OCI-LY7 (cell line): ENCODE data around the gene CORO2A. TPM values are rescaled to one million over a fixed set of nuclear protein-coding genes. Genes with fewer than 3 reads are reported as not detected.

Experiments
- BruUV-seq: library from RNA; stranded (reverse); fragments of 400-500 nt; replicated peaks from 2 replicates; lab custom pipeline; 2021; lab: Mats Ljungman, UMichigan
- CTCF ChIA-PET: fragments of 300-600 bp; sonication (Branson Sonifier 250); formaldehyde crosslinking; loops from one replicate; lab custom pipeline; 2022; ENCODE audit warnings: antibody characterized with exemption; ENCODE audit not compliant: unreplicated experiment; lab: Charles Lee
- POLR2A ChIA-PET: fragments of 300-600 bp; sonication (Branson Sonifier 250); formaldehyde crosslinking; loops from one replicate; lab custom pipeline; 2022; ENCODE audit warnings: antibody characterized with exemption; lab: Charles Lee
- DNase-seq: peaks from one replicate; pipeline ENCODE4 v3.0.0-alpha.2; 2015; ENCODE audit warnings: low spot score
- H2AFZ ChIP-seq: fragments of 200-600 bp; sonication (generic), shearing (Covaris generic); 2 replicates; pipeline ENCODE4 v1.6.1; 2014; ENCODE audit warnings: mild to moderate bottlenecking, antibody characterized with exemption, low read length, moderate library complexity
- H3K27ac ChIP-seq: fragments of 200-600 bp; sonication (generic); 2 replicates; pipeline ENCODE4 v1.5.1; 2014; ENCODE audit warnings: mixed run types, low read depth, mild to moderate bottlenecking, moderate library complexity, low read length, inconsistent platforms; ENCODE audit not compliant: poor library complexity, severe bottlenecking
- H3K36me3 ChIP-seq: fragments of 200-600 bp; sonication (generic); 2 replicates; pipeline ENCODE4 v1.6.1; 2014; ENCODE audit warnings: mild to moderate bottlenecking, antibody characterized with exemption, low read length, moderate library complexity, mixed read lengths; ENCODE audit not compliant: insufficient read depth
- H3K4me1 ChIP-seq: fragments of 200-600 bp; sonication (generic); 2 replicates; pipeline ENCODE4 v1.5.1; 2014; ENCODE audit warnings: mild to moderate bottlenecking, low read length; ENCODE audit not compliant: insufficient read depth, poor library complexity, severe bottlenecking
- H3K4me2 ChIP-seq: fragments of 200-600 bp; sonication (generic); 2 replicates; pipeline ENCODE4 v1.6.1; 2014; ENCODE audit warnings: mild to moderate bottlenecking, low read length
- H3K4me3 ChIP-seq: fragments of 200-600 bp; sonication (generic); 2 replicates; pipeline ENCODE4 v1.5.1; 2014; ENCODE audit warnings: mild to moderate bottlenecking, low read depth, low read length; ENCODE audit not compliant: poor library complexity, severe bottlenecking
- H3K79me2 ChIP-seq: fragments of 200-600 bp; sonication (generic); 2 replicates; pipeline ENCODE4 v1.6.1; 2016; ENCODE audit warnings: low read depth, mild to moderate bottlenecking, low read length, moderate library complexity, mixed read lengths; ENCODE audit not compliant: insufficient read depth
- H3K9me2 ChIP-seq: fragments of 200-600 bp; sonication (generic); 2 replicates; pipeline ENCODE4 v1.6.1; 2016; ENCODE audit warnings: mild to moderate bottlenecking, low read length, mixed read lengths; ENCODE audit not compliant: insufficient read depth
- H3K9me3 ChIP-seq: fragments of 200-600 bp; sonication (generic); 2 replicates; pipeline ENCODE4 v1.6.1; 2014; ENCODE audit warnings: mild to moderate bottlenecking, mixed run types, low read length, mixed read lengths
- H4K20me1 ChIP-seq: fragments of 200-600 bp; sonication (generic); 2 replicates; pipeline ENCODE4 v1.6.1; 2014; ENCODE audit warnings: mild to moderate bottlenecking, antibody characterized with exemption, low read length, moderate library complexity, mixed read lengths; ENCODE audit not compliant: insufficient read depth
- CTCF ChIP-seq: fragments of 200-600 bp; sonication (generic); conservative IDR thresholded peaks from 2 replicates; pipeline ENCODE4 v1.5.1; 2014; ENCODE audit warnings: mild to moderate bottlenecking, antibody characterized with exemption, low read length, moderate library complexity, mixed read lengths
- EZH2phosphoT487 ChIP-seq: fragments of 200-600 bp; sonication (generic); IDR thresholded peaks from 2 replicates; pipeline ENCODE4 v1.6.1; 2018; ENCODE audit warnings: low read depth, borderline replicate concordance, mild to moderate bottlenecking, mixed run types, antibody characterized with exemption, low read length, moderate library complexity, mixed read lengths
- intact Hi-C: fragments of 100-400 bp; cut with micrococcal nuclease; formaldehyde crosslinking; loops from one replicate; pipeline ENCODE4 v1.10.0; 2022; ENCODE audit not compliant: unreplicated experiment
- total RNA-seq, 2 experiments: library from RNA; depleted of rRNA in 1 of 2; stranded (reverse); fragments of >200 nt in 1 of 2; shearing (Covaris generic) in 1 of 2; gene quantifications; 2 replicates each; pipeline ENCODE4 v1.2.3, GENCODE V29; 2014 to 2022

Gene CORO2A
- total RNA-seq, 2 experiments from 2014 or later = 1.8 to 3.9 TPM

DNA sequence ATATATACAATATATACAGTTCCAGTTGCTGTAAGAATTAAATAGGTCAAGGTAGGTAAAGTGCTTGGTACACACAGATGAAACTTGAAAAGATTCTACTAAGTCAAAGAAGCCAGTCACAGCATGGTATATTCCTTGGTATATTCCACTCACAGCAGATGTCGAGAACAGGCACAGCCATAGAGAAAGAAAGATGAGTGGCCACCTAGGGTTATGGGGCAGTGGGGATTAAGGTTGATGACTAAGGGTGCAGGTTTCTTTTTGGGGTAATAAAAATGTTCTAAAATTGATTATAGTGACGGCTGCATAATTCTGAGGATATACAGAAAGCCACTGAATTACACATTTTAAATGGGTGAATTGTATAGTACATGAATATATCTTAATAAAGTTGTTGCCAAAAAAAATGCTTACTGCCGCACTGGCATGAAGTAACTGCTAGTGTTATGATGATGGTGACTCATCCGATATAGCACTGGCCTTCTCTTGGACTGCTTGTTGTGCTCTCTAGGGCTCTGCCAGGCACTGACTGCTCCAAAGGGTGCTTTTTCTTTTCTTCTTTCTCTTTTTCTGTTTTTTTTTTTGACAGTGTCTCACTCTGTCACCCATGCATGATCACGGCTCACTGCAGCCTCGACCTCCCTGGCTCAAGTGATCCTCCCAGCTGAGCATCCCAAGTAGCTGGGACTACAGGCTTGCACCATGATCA is 39.5 kb upstream of the CORO2A start:
- intact Hi-C loops = no loop called here

DNA sequence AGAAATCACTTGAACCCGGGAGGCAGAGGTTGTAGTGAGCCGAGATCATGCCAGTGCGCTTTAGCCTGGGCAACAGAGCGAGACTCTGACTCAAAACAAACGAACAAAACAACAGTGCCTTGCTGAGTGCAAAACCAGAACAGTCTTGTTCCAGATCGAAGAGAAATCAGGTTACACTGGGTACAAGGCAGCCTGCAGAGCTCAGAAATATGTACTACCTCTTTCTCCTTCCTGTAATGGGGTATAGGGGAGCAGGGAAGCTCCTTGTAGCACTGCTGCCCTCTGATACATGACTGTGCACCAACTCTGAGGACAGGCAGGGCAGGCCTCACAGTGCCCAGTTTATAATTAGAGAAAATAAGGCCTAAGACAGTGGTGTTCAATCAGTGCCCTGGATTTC is 38.4 kb upstream of the CORO2A start:
- no peaks in the 10 kb centered on the region for H3K36me3 ChIP-seq
- H3K9me3 ChIP-seq = no peaks in the 10 kb centered on the region
- no peaks in the 10 kb centered on the region for H3K9me2 ChIP-seq
- no peak overlapping the region for H3K27ac ChIP-seq
- H3K79me2 ChIP-seq = no peaks in the 10 kb centered on the region
- H2AFZ ChIP-seq = no peak overlapping the region
- peaks cover 13% of the 10 kb centered on the region for H3K4me1 ChIP-seq
- CTCF ChIA-PET = no interaction called here
- no peak for DNase-seq
- BruUV-seq = no TSS peak
- TF ChIP-seq EZH2phosphoT487 = no peak
- TF ChIP-seq CTCF = no peak
- H3K4me2 ChIP-seq = no peak overlapping the region
- POLR2A ChIA-PET = interaction anchor here (0.6 to 1.0 kb wide), 2 partner anchors 9 to 330 kb away, joined by 3 to 5 read pairs; no protein-coding TSS in a partner anchor
- H4K20me1 ChIP-seq = no peaks in the 10 kb centered on the region
- intact Hi-C loops = no loop called here
- no peak overlapping the region for H3K4me3 ChIP-seq

More for the DNA sequence above, 39.5 kb upstream of the CORO2A start:
- POLR2A ChIA-PET = interaction anchor here (0.6 to 1.5 kb wide), 4 partner anchors 11 to 331 kb away, joined by 3 to 5 read pairs (median 4); partner anchors contain the start of gene TBC1D2
- CTCF ChIA-PET = interaction anchor here (0.6 kb wide), 1 partner anchor 10 kb away, joined by 4 read pairs; no protein-coding TSS in a partner anchor
- Histone ChIP-seq H3K4me1 (peaks cover 13% of the 10 kb centered on the region), H3K27ac (no peak overlapping the region), H3K79me2 (no peaks in the 10 kb centered on the region), H4K20me1 (no peaks in the 10 kb centered on the region), H3K36me3 (no peaks in the 10 kb centered on the region), H3K9me2 (no peaks in the 10 kb centered on the region), H3K9me3 (no peaks in the 10 kb centered on the region), H3K4me3 (no peak overlapping the region), H3K4me2 (peak overlapping the region; percentile 36), H2AFZ (0 out of 2 replicates have a peak overlapping the region, but pooled peaks have one; percentile 33)
- TF ChIP-seq EZH2phosphoT487 = no peak
- TF ChIP-seq CTCF = no peak
- no TSS peak for BruUV-seq
- DNase-seq = peak; percentile 19

DNA sequence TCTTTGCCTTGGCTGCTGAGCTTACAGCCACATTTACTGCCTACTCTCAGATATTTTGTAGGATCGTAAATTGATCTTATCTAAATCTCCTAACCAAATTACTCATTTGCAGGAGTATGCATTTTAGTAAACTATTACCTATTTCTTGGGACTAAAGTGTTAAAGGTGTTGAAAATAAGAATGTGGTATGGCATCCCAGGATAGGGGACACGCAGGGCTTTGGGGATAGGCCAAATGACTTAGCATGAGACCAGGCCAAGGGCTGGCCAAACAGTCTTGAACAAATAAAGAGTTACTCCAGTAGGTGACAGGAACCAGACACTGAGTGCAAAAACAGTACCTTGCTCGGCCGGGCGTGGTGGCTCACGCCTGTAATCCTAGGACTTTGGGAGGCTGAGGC is 37.9 kb upstream of the CORO2A start:
- ChIA-PET POLR2A (interaction anchor here (1.0 kb wide), 1 partner anchor 8 kb away, joined by 3 read pairs; no protein-coding TSS in a partner anchor), CTCF (no interaction called here)
- no peak overlapping the region for H3K27ac ChIP-seq
- TF ChIP-seq EZH2phosphoT487 (no peak), CTCF (no peak)
- no peak overlapping the region for H3K4me3 ChIP-seq
- H3K4me2 ChIP-seq = no peak overlapping the region
- peaks cover 13% of the 10 kb centered on the region for H3K4me1 ChIP-seq
- H3K79me2 ChIP-seq = no peaks in the 10 kb centered on the region
- H4K20me1 ChIP-seq = no peaks in the 10 kb centered on the region
- no peak overlapping the region for H2AFZ ChIP-seq
- H3K9me3 ChIP-seq = no peaks in the 10 kb centered on the region
- no TSS peak for BruUV-seq
- H3K9me2 ChIP-seq = no peaks in the 10 kb centered on the region
- intact Hi-C loops = no loop called here
- no peak for DNase-seq
- no peaks in the 10 kb centered on the region for H3K36me3 ChIP-seq
